HAP-1 (cell line): Measurements from ENCODE around the gene XYLT1.

Source experiments
- DNase-seq, 2 experiments: peaks; one replicate each; pipeline ENCODE4 v3.0.0-alpha.2; 2016 to 2020; ENCODE audit warnings: low spot score in 2 of 2
- H3K27me3 ChIP-seq: fragments of 250-450 bp; sonication (Bioruptor Pico); 2 replicates; pipeline ENCODE4 v1.5.1; 2020; ENCODE audit warnings: low read depth, mild to moderate bottlenecking, moderate library complexity
- H3K36me3 ChIP-seq: fragments of 250-450 bp; sonication (Bioruptor Pico); replicated peaks from 2 replicates; pipeline ENCODE4 v1.5.1; 2020; ENCODE audit warnings: mild to moderate bottlenecking
- H3K4me1 ChIP-seq: fragments of 250-450 bp; sonication (Bioruptor Pico); 2 replicates; pipeline ENCODE4 v1.5.1; 2020; ENCODE audit warnings: mild to moderate bottlenecking
- H3K4me3 ChIP-seq: fragments of 250-450 bp; sonication (Bioruptor Pico); 2 replicates; pipeline ENCODE4 v1.5.1; 2020; ENCODE audit warnings: mild to moderate bottlenecking, moderate library complexity
- H3K9me3 ChIP-seq: fragments of 250-450 bp; sonication (Bioruptor Pico); 2 replicates; pipeline ENCODE4 v1.5.1; 2020; ENCODE audit warnings: mild to moderate bottlenecking, moderate library complexity
- in situ Hi-C: fragments of 300-500 bp; cut with MboI; formaldehyde crosslinking; loops from 3 replicates; pipeline ENCODE4 v1.14.3; 2020; ENCODE audit warnings: low sequenced_read_pairs, inconsistent platforms, mixed read lengths

The XYLT1 gene

DNA sequence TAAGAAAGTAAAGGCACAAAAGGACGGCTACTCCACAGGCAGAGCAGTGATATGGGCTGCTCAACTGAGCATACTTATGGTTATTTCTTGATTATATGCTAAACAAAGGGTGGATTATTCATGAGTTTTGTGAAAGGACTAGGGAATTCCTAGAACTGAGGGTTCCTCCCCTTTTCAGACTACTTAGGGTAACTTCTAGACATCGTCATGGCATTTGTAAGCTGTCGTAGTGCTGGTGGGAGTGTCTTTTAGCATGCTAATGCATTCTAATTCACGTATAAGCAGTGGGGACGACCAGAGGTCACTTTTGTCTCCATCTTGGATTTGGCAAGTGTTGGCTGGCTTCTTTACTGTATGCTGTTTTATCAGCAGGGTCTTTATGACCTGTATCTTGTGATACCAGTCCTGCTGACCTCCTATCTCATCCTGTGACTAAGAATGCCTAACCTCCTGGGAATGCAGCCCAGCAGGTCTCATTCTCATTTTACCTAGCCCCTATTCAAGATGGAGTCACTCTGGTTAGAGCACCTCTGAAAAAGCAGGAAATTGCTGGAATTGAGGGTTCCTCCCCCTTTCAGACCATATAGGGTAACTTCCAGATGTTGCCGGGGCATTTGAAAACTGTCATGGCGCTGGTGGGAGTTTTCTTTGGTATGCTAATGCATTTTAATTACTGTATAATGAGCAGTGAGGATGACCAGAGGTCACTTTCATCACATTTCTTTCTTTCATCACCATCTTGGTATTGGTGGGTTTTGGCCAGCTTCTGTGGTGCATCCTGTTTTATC lies 388.5 kb downstream of the XYLT1 start:
- H3K27me3 ChIP-seq: no peaks in the 10 kb centered on the region
- no peak for DNase-seq
- no peaks in the 10 kb centered on the region for H3K36me3 ChIP-seq
- in situ Hi-C loops: no loop called here
- H3K4me1 ChIP-seq: no peaks in the 10 kb centered on the region
- H3K4me3 ChIP-seq: no peak overlapping the region
- no peaks in the 10 kb centered on the region; the same call in 1 of the 2 replicates for H3K9me3 ChIP-seq

DNA sequence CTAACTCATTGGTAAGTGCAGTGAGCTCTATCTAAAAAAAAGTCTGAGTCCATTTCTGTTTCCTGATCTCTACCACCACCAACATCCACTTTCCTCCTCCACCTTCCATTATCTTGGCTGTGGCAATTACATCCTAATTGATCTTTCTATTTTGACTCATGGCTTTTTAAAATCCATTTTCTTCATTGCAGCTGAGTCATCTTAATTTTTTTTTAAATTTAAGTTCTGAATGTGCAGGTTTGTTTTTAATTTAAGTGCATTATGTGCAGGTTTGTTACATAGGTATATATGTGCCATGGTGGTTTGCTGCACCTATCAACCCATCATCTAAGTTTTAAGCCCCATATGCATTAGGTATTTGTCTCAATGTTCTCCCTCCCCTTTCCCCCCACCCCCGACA lies 390.7 kb downstream of the XYLT1 start:
- Histone ChIP-seq H3K27me3 (no peaks in the 10 kb centered on the region), H3K4me3 (no peak overlapping the region), H3K4me1 (no peaks in the 10 kb centered on the region), H3K9me3 (no peaks in the 10 kb centered on the region), H3K36me3 (no peaks in the 10 kb centered on the region)
- no peak for DNase-seq
- in situ Hi-C loops: no loop called here

DNA sequence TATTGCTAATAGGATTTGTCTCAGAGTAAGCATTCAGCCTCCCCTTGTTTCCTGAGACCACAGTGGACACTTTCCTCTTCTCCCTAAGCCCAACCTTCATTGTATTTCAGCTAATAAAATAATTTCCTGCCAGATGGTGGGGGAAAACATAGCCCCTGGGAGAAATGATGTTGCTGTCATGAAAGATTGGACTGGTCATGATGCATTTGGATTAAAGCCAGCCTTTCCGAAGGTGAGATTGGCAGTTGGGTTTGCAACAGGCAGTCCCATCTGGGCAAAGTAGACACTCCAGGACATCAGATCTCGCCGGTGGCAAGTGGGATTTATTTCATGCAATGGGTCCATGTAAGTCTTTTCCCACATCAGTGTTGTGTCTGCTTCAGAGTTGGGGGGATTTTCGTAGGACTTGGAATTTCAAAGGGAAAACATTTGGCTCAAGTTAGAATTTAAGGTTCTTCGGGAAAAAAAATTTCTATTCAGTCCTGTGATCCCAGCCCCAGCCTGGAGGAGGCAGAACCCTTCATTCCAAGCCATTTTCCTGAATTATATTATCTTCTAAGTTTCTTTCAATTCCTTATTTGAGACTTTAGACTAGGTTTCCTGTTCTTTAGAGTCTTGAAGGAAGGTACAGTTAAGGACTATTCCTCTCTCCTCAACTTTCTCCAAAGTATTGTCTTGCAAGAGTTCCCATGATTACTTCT lies 391.7 kb downstream of the XYLT1 start:
- DNase-seq: no peak
- H3K4me1 ChIP-seq: no peaks in the 10 kb centered on the region
- in situ Hi-C loops: no loop called here
- H3K27me3 ChIP-seq: no peaks in the 10 kb centered on the region
- no peak overlapping the region for H3K4me3 ChIP-seq
- no peaks in the 10 kb centered on the region for H3K9me3 ChIP-seq
- no peaks in the 10 kb centered on the region for H3K36me3 ChIP-seq

DNA sequence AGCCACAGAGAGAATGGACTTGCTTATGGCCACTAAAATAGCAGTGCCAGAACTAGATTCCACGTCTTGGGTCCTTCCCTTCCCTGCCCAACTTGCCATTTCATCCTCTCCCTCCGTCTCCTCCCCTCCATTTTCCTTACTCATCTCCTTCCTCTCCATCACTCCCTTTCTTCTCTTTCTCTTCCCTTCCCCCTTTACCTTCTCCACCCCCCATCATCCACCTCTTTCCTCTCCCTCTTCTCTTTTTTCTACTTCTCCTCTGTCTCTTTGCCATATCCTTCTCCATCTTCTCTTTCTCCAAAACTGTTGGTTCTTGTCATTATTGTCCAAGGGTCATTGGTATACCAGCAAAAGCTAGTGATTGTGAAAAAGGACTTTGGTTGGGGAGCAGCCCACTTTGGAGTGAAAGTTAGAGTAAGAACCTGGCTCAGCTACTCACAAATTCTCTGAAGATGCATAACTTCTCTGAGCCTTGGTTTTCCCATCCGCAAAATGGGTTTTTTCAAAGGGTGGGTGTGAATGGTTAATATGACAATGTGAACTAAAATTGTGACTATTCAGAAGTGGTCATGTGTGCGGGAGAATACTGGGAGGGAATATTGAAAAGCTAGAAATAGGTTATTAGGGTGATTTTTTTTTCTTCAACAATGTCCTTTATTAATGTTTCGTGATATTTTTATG lies 393.8 kb downstream of the XYLT1 start:
- H3K9me3 ChIP-seq: no peaks in the 10 kb centered on the region
- H3K4me3 ChIP-seq: no peak overlapping the region
- in situ Hi-C loops: no loop called here
- no peaks in the 10 kb centered on the region for H3K27me3 ChIP-seq
- no peaks in the 10 kb centered on the region for H3K36me3 ChIP-seq
- no peak for DNase-seq
- H3K4me1 ChIP-seq: no peaks in the 10 kb centered on the region

DNA sequence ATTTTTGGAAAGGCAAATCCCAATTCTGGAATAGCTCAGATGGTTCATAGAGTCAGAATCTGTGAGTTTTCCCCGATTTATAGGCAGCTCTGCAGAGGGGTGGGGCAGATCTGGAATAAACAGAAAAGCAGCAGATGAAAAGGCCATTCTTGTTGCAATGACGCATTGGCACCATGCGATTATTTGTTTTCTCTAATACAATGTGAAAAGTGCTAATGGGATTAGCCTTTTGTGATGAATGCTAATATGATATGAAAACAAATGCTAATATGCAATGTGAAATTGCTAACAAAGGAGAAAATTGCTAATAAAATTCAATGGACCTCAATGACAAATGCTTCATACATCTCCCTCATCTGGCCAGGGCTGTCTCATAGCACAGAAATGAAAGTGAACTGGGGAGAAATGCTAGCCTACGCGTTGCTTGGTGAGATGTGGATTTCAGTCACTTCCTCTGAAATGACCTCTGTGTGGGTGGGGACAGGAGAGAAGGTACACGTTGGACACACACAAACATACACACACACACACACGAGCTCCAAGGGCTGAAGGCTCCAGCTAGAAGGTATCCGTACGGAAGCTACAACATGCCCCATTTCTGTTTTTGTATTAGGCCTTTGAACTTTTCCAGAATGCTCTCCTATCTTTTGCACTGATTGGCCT lies 394.5 kb downstream of the XYLT1 start:
- H3K4me3 ChIP-seq: no peak overlapping the region
- H3K4me1 ChIP-seq: no peaks in the 10 kb centered on the region
- DNase-seq: no peak
- H3K9me3 ChIP-seq: no peaks in the 10 kb centered on the region
- H3K36me3 ChIP-seq: no peaks in the 10 kb centered on the region
- H3K27me3 ChIP-seq: no peaks in the 10 kb centered on the region
- in situ Hi-C loops: no loop called here

DNA sequence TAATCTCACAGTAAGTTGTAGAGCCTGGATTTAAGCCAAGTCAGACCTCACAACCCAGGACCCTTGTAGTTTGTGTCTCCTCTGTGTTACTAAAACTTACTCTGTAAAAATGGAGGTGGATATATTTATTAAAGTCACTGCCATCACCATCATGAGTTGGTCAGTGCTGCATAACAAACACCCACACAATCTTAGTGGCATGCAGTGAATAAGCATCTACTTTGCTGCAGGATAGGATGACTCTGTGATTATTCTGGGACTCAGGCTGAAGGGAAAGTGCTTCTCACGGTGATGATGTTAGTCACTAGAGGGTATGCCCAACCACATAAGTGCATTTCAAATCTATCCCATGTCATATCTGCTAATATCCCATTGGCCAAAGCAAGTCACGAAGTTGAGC lies 398.7 kb downstream of the XYLT1 start:
- in situ Hi-C loops: no loop called here
- no peaks in the 10 kb centered on the region for H3K9me3 ChIP-seq
- H3K4me1 ChIP-seq: no peaks in the 10 kb centered on the region
- no peaks in the 10 kb centered on the region for H3K27me3 ChIP-seq
- H3K4me3 ChIP-seq: no peak overlapping the region
- no peak for DNase-seq
- H3K36me3 ChIP-seq: no peaks in the 10 kb centered on the region

DNA sequence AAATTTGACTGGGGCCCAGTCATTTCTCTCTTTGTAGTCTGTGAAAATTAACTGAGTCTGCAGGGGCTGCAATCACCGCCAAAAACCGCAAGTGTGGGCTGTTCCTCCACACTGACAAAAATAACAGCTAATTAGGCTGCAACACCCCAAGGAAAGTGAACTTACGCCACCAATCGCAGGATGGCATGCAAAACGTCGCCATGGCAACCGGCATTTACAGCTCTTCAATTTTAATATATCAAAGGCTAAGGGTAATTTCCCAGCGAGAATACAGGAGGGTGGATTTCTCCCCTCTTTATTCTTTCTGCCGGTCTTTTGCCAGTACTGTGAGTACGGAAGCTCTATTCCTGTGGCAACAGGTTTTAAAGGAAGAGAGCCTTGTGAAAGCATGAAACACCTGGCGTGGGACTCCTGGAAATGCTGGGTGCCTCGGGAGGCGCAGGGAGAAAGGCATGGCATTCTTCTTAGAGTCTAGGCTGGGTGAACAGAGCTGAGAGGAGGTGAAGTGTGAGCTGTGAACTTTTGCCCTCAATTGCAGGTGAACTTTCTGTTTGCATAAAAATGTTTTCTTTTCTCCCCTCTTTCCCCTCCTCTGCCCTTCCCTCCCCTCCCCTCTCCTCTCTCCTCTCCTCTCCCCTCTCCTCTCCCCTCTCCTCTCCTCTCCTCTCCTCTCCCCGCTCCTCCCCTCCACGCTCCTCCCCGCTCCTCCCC lies 399.7 kb downstream of the XYLT1 start:
- H3K36me3 ChIP-seq: no peaks in the 10 kb centered on the region
- H3K4me1 ChIP-seq: no peaks in the 10 kb centered on the region
- no peak overlapping the region for H3K4me3 ChIP-seq
- H3K27me3 ChIP-seq: no peaks in the 10 kb centered on the region
- in situ Hi-C loops: no loop called here
- no peaks in the 10 kb centered on the region for H3K9me3 ChIP-seq
- no peak for DNase-seq

DNA sequence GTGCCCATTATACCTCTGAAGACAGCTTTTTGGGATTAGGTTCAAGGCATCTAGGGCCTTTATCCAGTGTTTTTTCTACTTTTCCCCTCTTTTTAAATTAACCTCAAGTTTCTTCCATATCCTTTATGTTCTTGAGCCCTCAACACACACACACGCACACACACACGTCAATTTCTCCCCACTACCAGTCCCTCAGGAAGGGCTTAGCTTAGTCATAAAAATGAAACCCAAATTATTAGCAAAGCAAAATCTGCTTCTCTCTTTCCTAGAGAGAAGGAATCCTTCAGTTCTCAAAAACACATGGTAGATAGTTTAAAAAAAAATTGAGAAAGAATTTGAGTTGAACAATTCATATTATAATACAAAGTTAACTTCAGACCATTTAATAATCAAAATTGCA lies 401.1 kb downstream of the XYLT1 start:
- in situ Hi-C loops: no loop called here
- Histone ChIP-seq H3K4me3 (no peak overlapping the region), H3K36me3 (no peaks in the 10 kb centered on the region), H3K27me3 (no peaks in the 10 kb centered on the region), H3K9me3 (no peaks in the 10 kb centered on the region), H3K4me1 (no peaks in the 10 kb centered on the region)
- DNase-seq: no peak

DNA sequence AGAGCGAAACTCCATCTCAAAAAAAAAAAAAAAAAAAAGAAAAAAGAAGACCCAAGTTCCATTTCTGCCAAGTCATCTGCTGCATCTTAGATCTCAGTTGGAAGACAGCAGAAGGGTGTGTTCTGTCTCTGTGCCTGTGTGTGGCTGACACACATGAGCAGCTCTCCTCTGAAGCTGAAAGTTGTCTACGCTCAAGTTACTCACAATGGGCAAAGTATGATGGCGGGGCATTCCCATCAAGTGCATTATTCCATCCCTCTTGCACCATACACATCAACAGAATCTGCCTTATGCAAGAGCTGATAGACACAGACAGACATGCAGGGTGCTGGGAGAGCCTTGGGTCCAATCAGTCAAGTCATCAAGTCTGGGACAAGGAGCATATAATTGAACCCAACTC lies 402.2 kb downstream of the XYLT1 start:
- in situ Hi-C loops: no loop called here
- H3K4me3 ChIP-seq: no peak overlapping the region
- no peak for DNase-seq

DNA sequence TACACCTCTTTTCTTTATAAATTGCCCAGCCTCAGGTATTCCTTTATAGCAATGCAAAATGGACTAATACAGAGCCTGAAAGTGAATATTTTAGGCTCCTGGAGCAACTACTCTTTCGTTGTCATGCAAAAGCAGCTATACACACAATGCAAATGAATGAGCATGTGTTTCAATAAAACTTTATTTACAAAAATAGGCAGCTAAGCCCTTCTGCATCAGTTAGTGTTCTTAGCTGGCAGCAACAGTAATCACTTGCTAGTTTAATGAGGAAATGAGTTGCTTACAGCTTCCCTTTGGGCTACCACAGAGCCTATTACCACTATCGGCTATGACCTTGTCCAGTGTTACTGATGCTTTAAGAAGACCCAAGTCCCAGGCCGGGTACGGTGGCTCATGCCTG lies 402.9 kb downstream of the XYLT1 start:
- Histone ChIP-seq H3K4me3 (no peak overlapping the region), H3K9me3 (no peaks in the 10 kb centered on the region), H3K27me3 (no peaks in the 10 kb centered on the region), H3K36me3 (no peaks in the 10 kb centered on the region), H3K4me1 (no peaks in the 10 kb centered on the region)
- in situ Hi-C loops: no loop called here
- DNase-seq: no peak

More for the DNA sequence above, 402.2 kb downstream of the XYLT1 start:
- no peaks in the 10 kb centered on the region for H3K27me3 ChIP-seq
- H3K4me1 ChIP-seq: no peaks in the 10 kb centered on the region
- H3K36me3 ChIP-seq: no peaks in the 10 kb centered on the region
- no peaks in the 10 kb centered on the region for H3K9me3 ChIP-seq

DNA sequence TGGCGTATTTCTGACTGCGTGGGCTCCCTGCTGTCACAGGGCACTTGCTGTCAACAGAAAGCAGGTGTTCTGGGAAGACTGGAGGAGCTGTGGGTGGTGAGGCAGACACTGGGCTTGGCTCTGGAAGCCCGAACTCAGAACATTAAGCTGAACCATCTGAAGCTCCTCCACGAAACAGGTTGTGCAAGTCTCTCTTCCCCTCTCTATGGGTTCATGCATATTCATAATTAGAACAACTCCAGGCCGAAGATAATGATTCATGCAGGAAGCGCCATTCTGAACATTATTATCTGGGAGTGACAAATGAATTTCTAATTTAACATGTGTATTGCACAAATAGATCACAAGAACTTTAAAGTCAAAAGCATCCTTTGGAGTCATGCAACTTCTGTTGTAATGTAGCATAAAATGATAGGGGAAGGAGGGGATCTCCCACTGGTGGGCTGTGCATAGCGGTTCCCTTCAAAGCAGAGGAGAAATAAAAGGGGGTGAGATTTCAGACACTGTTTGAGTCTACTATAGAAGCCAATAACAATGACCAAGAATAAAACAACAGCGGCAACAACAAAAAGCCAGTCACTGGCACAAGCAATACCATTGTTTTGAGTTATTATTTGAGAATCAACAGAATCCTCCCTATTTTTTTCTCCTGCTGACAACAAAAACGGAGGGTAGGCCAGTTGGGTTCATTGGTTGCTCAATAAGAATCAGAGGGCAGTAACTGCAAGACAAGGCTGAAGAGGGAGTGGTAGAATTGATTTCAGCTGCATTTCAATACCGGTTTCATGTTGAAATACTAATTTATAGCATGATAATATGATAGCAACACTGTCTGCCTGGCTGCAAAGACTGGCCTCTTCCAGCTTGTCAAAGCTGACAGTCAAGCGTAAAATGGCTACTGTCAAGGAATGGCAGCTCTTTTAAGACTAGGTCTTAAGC lies 407.3 kb downstream of the XYLT1 start:
- no peaks in the 10 kb centered on the region for H3K36me3 ChIP-seq
- H3K4me1 ChIP-seq: no peaks in the 10 kb centered on the region
- no peaks in the 10 kb centered on the region for H3K27me3 ChIP-seq
- no peak for DNase-seq
- no peaks in the 10 kb centered on the region for H3K9me3 ChIP-seq
- in situ Hi-C loops: no loop called here
- no peak overlapping the region for H3K4me3 ChIP-seq

DNA sequence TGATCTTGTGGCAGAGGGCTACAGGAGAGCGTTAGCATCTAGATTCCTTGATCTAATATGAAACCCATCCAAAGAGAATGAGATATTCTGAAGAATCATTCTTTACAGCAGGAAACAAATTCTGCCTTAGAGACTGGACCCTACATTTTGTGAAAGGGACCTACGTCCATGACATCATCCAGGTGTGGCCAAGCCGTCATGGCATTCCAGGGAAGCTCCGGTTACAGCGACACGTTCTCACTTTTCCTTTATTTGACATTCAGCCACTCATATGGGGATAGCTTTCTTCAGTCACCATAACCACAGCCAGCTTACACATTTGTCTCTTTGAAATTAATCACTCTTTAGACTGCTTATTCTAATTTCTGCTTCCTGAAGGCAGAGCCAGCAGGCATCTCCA lies 408.1 kb downstream of the XYLT1 start:
- H3K4me1 ChIP-seq: no peaks in the 10 kb centered on the region
- H3K9me3 ChIP-seq: no peaks in the 10 kb centered on the region
- no peaks in the 10 kb centered on the region for H3K27me3 ChIP-seq
- DNase-seq: no peak
- no peaks in the 10 kb centered on the region for H3K36me3 ChIP-seq
- no peak overlapping the region for H3K4me3 ChIP-seq
- in situ Hi-C loops: no loop called here
